Hepatocyte (in vitro differentiated cells): Measurements from ENCODE around the gene LIMK2.

Source experiments
- EZH2 ChIP-seq: fragments of 200-600 bp; sonication (generic); IDR thresholded peaks from 2 replicates; pipeline ENCODE4 v1.6.1; 2016; ENCODE audit warnings: antibody characterized with exemption, mild to moderate bottlenecking, borderline replicate concordance
- TF ChIP-seq, protein P1 (sequence below): fragments of 200-600 bp; sonication (generic); IDR thresholded peaks from 2 replicates; pipeline ENCODE4 v1.5.1; 2016; ENCODE audit warnings: antibody characterized with exemption, mild to moderate bottlenecking; ENCODE audit not compliant: poor library complexity

DNA sequence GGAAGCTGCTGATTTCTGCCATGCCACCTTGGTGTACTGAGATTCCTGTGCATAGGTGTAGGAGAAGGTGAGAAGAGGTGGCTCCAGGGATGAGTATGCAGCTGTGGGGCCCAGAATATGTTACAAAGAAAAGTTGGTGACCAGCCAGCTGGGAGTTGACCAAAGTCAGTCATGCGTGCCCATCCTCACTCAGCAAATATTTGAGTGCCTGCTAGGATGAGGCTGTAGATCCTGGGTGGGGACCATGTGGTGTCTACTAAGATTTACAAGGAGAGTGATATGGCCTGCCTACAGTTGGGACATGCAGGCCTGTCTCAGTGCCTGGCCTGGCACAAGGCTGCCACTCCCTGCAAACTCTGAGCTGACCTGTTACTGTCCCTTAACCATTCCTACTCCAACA lies 32.8 kb upstream of the LIMK2 start:
- no peak for TF ChIP-seq EZH2
- TF ChIP-seq, protein P1, sequence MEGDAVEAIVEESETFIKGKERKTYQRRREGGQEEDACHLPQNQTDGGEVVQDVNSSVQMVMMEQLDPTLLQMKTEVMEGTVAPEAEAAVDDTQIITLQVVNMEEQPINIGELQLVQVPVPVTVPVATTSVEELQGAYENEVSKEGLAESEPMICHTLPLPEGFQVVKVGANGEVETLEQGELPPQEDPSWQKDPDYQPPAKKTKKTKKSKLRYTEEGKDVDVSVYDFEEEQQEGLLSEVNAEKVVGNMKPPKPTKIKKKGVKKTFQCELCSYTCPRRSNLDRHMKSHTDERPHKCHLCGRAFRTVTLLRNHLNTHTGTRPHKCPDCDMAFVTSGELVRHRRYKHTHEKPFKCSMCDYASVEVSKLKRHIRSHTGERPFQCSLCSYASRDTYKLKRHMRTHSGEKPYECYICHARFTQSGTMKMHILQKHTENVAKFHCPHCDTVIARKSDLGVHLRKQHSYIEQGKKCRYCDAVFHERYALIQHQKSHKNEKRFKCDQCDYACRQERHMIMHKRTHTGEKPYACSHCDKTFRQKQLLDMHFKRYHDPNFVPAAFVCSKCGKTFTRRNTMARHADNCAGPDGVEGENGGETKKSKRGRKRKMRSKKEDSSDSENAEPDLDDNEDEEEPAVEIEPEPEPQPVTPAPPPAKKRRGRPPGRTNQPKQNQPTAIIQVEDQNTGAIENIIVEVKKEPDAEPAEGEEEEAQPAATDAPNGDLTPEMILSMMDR = no peak
